GM12878 (cell line): ENCODE results near the gene ATP10A. TPM values are rescaled to one million over a fixed set of nuclear protein-coding genes. Genes with fewer than 3 reads are reported as not detected.

Experiments
- ATAC-seq: fragments of 200-7000 bp; cut with Tn5 transposase; 3 replicates; pipeline ENCODE4 v1.9.1; 2020; ENCODE audit warnings: mild to moderate bottlenecking, moderate library complexity
- BruUV-seq: library from RNA; stranded (reverse); fragments of 400-500 nt; replicated peaks from 2 replicates; lab custom pipeline; 2021; lab: Mats Ljungman, UMichigan
- CTCF ChIA-PET: fragments of 300-600 bp; sonication (Branson Sonifier 250); formaldehyde crosslinking; extraction: SDS; loops from one replicate; lab custom pipeline; 2021; ENCODE audit warnings: inconsistent platforms; lab: Yijun Ruan, JAX
- POLR2A ChIA-PET: fragments of 350-600 bp; formaldehyde crosslinking; extraction: SDS; loops from one replicate; lab custom pipeline; 2021; ENCODE audit warnings: inconsistent platforms; lab: Charles Lee
- RAD21 ChIA-PET: fragments of 300-600 bp; sonication (Branson Sonifier 250); formaldehyde crosslinking; loops from one replicate; lab custom pipeline; 2023; ENCODE audit warnings: antibody characterized with exemption; ENCODE audit not compliant: unreplicated experiment; lab: Charles Lee
- SMC1A ChIA-PET: fragments of 300-600 bp; sonication (Branson Sonifier 250); formaldehyde crosslinking; loops from one replicate; lab custom pipeline; 2023; ENCODE audit not compliant: unreplicated experiment, uncharacterized antibody; lab: Charles Lee
- DNase-seq: peaks from one replicate; pipeline ENCODE4 v3.0.0-alpha.2; 2011; ENCODE audit warnings: low read depth, low spot score
- FAIRE-seq: peaks from 3 replicates; lab custom pipeline; 2011; peaks lifted over from hg19 to GRCh38; lab: Jason Lieb, UNC
- H2AFZ ChIP-seq: 2 replicates; pipeline ENCODE4 v1.6.0; 2011; ENCODE audit warnings: low read depth, low read length, control low read depth; ENCODE audit not compliant: control insufficient read depth
- H3K27ac ChIP-seq: 2 replicates; pipeline ENCODE4 v1.5.1; 2011; ENCODE audit warnings: control low read depth; ENCODE audit not compliant: control insufficient read depth, insufficient read depth
- H3K27me3 ChIP-seq, 2 experiments: replicated peaks in 1 of 2; 2 replicates each; pipeline versions ENCODE4 v1.6.0 to v1.6.1; 2011; ENCODE audit warnings: low read length in 1 of 2; ENCODE audit not compliant: control insufficient read depth in 2 of 2, insufficient read depth in 2 of 2
- H3K36me3 ChIP-seq, 2 experiments: 2 replicates each; pipeline ENCODE4 v1.5.1; 2011; ENCODE audit warnings: low read length in 1 of 2; ENCODE audit not compliant: control insufficient read depth in 2 of 2, insufficient read depth in 2 of 2
- H3K4me1 ChIP-seq: 2 replicates; pipeline ENCODE4 v1.6.1; 2011; ENCODE audit warnings: mild to moderate bottlenecking, low read length, moderate library complexity, mixed read lengths; ENCODE audit not compliant: control insufficient read depth, insufficient read depth
- H3K4me2 ChIP-seq: 2 replicates; pipeline ENCODE4 v1.6.0; 2011; ENCODE audit warnings: control low read depth; ENCODE audit not compliant: control insufficient read depth, insufficient read depth
- H3K4me3 ChIP-seq: fragments of 200-600 bp; sonication (generic); 2 replicates; pipeline ENCODE4 v1.5.1; 2016
- H3K79me2 ChIP-seq: 2 replicates; pipeline ENCODE4 v1.6.0; 2011; ENCODE audit warnings: low read length; ENCODE audit not compliant: control insufficient read depth, insufficient read depth
- H3K9ac ChIP-seq: 2 replicates; pipeline ENCODE4 v1.8.0; 2011; ENCODE audit warnings: low read length, control low read depth, mixed read lengths; ENCODE audit not compliant: control insufficient read depth, insufficient read depth
- H3K9me3 ChIP-seq: replicated peaks from 3 replicates; pipeline ENCODE4 v1.5.1; 2011; ENCODE audit warnings: mild to moderate bottlenecking, low read length; ENCODE audit not compliant: control insufficient read depth, insufficient read depth
- H4K20me1 ChIP-seq: 2 replicates; pipeline ENCODE4 v1.6.0; 2011; ENCODE audit not compliant: control insufficient read depth, insufficient read depth
- CHD2 ChIP-seq: IDR thresholded peaks from 2 replicates; pipeline ENCODE4 v1.6.1; 2011; ENCODE audit warnings: low read depth, low read length, improper control_type of control experiment, borderline replicate concordance
- IRF5 ChIP-seq: fragments of 450-650 bp; IDR thresholded peaks from 2 replicates; pipeline ENCODE4 v1.6.1; 2017; ENCODE audit warnings: borderline replicate concordance
- RAD21 ChIP-seq: IDR thresholded peaks from 2 replicates; pipeline ENCODE4 v1.6.1; 2011; ENCODE audit warnings: mild to moderate bottlenecking, low read depth, low read length, moderate library complexity; ENCODE audit not compliant: insufficient read depth
- WGBS: methylation state at CpG from one replicate; pipeline ENCODE4 v1.1.6; 2016; ENCODE audit warnings: low lambda C conversion rate; ENCODE audit not compliant: insufficient replicate concordance, insufficient coverage; ENCODE audit errors: missing lambda C conversion rate; 5-methylcytosine and 5-hydroxymethylcytosine counted together
- in situ Hi-C: fragments of 300-500 bp; cut with MboI; formaldehyde crosslinking; loops from 9 replicates; pipeline ENCODE4 v1.14.3; 2018; ENCODE audit warnings: mixed read lengths
- intact Hi-C: fragments of 100-400 bp; cut with micrococcal nuclease; formaldehyde crosslinking; loops from one replicate; pipeline ENCODE4 v1.14.2; 2022; ENCODE audit not compliant: unreplicated experiment
- polyA plus RNA-seq, 11 experiments: library from polyadenylated mRNA; depleted of rRNA in 4 of 11; unstranded in 6 of 11; stranded (reverse) in 5 of 11; fragments of >200 nt; fragmentation: Nextera tagmentation in 4 of 11; fragmentation: Illumina TruSeq in 1 of 11; extraction: Ambion mirVana in 4 of 11; extraction: Trizol in 1 of 11; gene quantifications; 1 replicate in 1 of 11; 2 replicates in 10 of 11; pipeline versions ENCODE4 v1.2.1 to v1.2.3, GENCODE V29; 2011 to 2016; ENCODE audit warnings: inconsistent platforms in 2 of 11, missing spikeins in 2 of 11, low read depth in 1 of 11
- total RNA-seq, 4 experiments: library from RNA; depleted of rRNA in 3 of 4; stranded (reverse); fragments of >200 nt in 3 of 4; fragmentation: Illumina TruSeq in 1 of 4; extraction: Trizol in 1 of 4; gene quantifications; 2 replicates each; pipeline versions ENCODE4 v1.2.1 to v1.2.3, GENCODE V29; 2013 to 2021
- TF ChIP-seq, protein P1 (sequence below): IDR thresholded peaks from 2 replicates; pipeline ENCODE4 v1.6.1; 2011; ENCODE audit warnings: low read depth, mild to moderate bottlenecking, low read length, moderate library complexity, borderline replicate concordance; ENCODE audit errors: extremely low read depth

Gene ATP10A
- total and polyA plus RNA-seq, 10 of the 15 experiments (the other 5 are each of a cell fraction or from before 2014, with no cell fraction given) = 0.04 to 1.5 (median 0.31) TPM; not detected in 2

DNA sequence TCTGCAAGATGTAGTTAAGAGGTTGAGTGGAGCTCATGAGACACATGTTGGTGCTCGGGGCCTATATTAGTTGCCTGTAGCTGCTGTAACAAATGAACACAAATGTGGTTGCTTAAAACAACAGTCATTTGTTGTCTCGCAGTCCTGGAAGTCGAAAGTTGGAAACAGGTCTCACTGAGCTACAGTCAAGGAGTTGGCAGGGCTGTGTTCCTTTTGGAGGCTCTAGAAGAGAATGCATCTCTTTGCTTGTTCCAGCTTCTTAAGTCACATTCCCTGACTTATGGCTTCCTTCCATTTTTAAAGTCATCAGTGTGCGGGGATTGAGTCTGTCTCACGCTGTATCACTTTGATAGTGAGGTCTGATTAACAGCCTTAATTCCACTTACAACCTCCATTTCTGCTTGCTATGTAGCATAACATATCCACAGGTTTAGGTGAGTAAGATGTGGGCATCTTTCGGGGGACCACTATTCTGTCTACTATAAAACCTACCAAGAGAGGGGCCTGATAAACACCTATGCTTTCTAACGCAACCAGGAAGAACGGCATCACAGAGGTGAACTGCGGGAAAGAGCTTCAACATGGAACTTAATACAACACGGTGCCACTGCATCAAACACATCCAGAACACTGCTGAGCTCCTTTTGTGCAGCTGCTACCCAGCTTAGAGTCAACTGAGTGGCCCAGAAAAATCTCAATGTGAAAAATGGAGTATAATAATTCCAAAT is 119.4 kb downstream of the ATP10A start:
- SMC1A ChIA-PET = interaction anchor here (0.7 kb wide), 1 partner anchor 799 kb away, joined by 3 read pairs; no protein-coding TSS in a partner anchor
- intact Hi-C loops (no loop called here), in situ Hi-C loops (loop anchor here (25.0 kb wide), 3 partner anchors 181 to 556 kb away; no protein-coding TSS in a partner anchor)
- no peak overlapping the region for H3K4me3 ChIP-seq
- no peaks in the 10 kb centered on the region for H3K36me3 ChIP-seq
- 49% methylated on average over 10 of the region's 10 CpGs for WGBS
- no peaks in the 10 kb centered on the region for H4K20me1 ChIP-seq
- H3K4me2 ChIP-seq = no peak overlapping the region
- no peak for TF ChIP-seq CHD2
- TF ChIP-seq RAD21 = no peak
- TF ChIP-seq IRF5 = no peak
- TF ChIP-seq, protein P1, sequence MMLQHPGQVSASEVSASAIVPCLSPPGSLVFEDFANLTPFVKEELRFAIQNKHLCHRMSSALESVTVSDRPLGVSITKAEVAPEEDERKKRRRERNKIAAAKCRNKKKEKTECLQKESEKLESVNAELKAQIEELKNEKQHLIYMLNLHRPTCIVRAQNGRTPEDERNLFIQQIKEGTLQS = no peak
- no peak overlapping the region for H3K9ac ChIP-seq
- no peak for ATAC-seq
- no peak overlapping the region for H3K27ac ChIP-seq
- H3K9me3 ChIP-seq = no peaks in the 10 kb centered on the region; the same call in 2 of the 3 replicates
- H2AFZ ChIP-seq = no peak overlapping the region
- RAD21 ChIA-PET = interaction anchor here (1.0 kb wide), 1 partner anchor 191 kb away, joined by 3 read pairs; no protein-coding TSS in a partner anchor
- POLR2A ChIA-PET = no interaction called here
- BruUV-seq = no TSS peak
- FAIRE-seq = no peak
- H3K79me2 ChIP-seq = no peaks in the 10 kb centered on the region
- no peaks in the 10 kb centered on the region for H3K27me3 ChIP-seq
- DNase-seq = no peak
- H3K4me1 ChIP-seq = no peaks in the 10 kb centered on the region
- CTCF ChIA-PET = no interaction called here
